MV-4-11 (cell line): Measurements from ENCODE around the gene DISC1.

ENCODE experiments used
- DNase-seq: peaks from one replicate; lab custom pipeline; 2025; lab: John Stamatoyannopoulos, UW

The DISC1 gene

GRCh38 chr1:231814021-231814420 is 187.4 kb downstream of the DISC1 start:
- no peak for DNase-seq

DNA sequence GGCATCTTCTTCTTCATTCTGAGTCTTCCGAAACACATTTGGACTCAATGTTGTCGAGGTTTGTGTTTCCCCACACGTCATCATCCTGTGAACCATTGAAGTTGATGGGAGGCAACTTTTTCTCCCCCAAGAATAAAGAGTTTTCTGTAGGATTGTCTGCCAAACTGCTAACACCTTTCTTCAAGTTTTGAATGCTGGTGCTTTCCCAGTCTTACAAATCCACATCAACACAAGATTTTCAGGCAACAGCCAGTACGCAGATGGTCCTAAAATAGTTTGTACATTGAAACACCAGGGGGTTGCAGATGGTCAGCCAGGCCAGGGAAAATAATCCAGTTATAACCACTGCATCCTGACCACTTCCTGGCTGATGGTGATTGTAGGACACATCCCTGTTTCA is 187.9 kb downstream of the DISC1 start:
- no peak for DNase-seq

- DNase-seq, result no peak
These were observed 191.2 kb downstream of the DISC1 start for GRCh38 chr1:231817801-231818200.

DNA sequence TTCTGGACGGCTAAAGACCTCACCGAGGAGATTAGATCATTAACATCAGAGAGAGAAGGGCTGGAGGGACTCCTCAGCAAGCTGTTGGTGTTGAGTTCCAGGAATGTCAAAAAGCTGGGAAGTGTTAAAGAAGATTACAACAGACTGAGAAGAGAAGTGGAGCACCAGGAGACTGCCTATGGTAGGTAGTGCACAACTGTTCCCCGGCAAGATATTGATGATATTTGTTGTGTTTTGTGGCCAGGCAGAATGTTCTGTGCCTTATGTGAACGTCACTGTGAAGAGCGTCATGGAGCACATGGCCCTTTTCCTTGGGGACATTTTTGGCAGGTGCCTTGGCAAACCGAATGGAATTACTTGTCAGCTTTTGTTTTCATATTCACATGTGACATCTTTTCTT is 191.7 kb downstream of the DISC1 start:
- no peak for DNase-seq

- no peak for DNase-seq
These were observed 194.7 kb downstream of the DISC1 start for GRCh38 chr1:231821281-231821680.

GRCh38 chr1:231822041-231822440 is 195.5 kb downstream of the DISC1 start:
- no peak for DNase-seq

DNA sequence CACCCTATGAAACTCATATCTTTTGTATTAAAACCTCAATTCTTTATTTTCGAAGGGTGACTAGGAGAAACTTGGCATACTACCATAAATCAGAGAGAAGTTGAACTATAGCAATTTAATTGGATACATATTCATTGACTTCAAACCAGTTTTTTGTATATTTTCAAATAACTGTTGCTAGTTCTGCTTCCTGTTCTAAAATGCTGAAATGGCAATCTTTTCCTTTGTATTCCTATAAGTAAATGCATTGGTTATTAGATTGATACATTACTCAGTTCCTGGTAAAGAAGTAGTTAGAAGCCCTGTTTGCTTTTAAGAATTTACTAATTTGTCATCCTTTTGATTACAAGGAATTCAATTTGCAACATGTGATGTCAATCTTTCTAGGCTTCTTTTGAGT is 200.0 kb downstream of the DISC1 start:
- DNase-seq, result no peak

DNA sequence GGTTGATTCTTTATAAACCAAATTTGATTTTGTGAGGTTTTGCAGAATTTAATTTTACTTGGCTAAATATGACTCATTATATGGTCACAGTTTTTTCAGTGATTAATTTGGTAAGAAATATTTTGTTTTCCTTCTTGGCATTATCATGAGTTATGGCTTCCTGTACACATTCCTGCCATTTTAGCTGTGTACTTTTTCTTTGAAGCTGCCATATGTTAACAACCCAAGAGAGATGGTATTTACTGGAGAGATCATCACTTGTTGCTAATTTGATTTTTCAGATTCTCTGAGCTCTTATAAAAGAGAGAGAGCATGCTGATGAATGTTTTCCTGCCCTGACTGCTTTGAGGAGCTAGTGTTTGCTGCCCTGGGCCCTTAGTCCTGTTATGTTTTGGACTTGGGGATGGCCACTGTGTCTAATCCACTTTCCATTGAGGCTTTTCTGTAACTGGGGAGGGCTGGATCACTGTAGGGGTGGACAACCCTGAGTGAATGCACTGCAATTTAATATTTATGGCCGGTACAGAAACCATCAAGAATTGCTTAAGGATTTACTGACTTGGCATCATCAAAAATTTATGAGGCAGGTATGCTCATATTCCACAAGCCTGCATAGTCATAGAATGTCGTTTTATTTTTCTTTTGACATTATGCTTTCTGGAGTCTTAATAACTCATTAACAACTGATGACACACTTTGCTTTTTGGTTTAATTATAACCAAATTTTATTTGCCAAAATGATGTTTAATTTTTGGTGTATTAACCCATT is 200.9 kb downstream of the DISC1 start:
- DNase-seq, result no peak

GRCh38 chr1:231828182-231828920 is 201.8 kb downstream of the DISC1 start:
- DNase-seq, result no peak

GRCh38 chr1:231829332-231829731 is 202.7 kb downstream of the DISC1 start:
- no peak for DNase-seq

- DNase-seq, result no peak
These were observed 209.8 kb downstream of the DISC1 start for GRCh38 chr1:231836227-231836893.

GRCh38 chr1:231838521-231838920 is 211.9 kb downstream of the DISC1 start:
- DNase-seq, result no peak

- DNase-seq, result no peak
These were observed 213.4 kb downstream of the DISC1 start for GRCh38 chr1:231839999-231840398.

GRCh38 chr1:231841616-231842344 is 215.2 kb downstream of the DISC1 start:
- DNase-seq, result no peak

DNA sequence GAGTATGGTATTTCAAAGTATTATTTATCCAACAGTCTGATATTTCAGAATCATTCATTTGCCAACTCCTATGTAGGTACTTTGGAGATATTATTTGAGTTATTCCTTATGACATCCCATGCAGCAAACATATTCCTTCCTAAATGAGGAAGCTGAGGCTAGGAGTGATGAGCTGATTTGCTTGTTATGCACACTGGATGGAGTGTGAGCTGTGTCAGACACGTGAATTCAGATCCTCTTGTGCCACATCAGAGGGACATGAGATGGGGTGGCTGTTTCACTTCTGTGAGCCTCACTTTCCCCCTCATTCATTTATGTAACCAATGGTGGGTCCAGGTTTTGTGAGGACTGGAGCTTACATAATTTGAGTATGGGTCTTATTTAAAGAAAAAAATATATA is 215.9 kb downstream of the DISC1 start:
- DNase-seq, result peak; percentile 10

DNA sequence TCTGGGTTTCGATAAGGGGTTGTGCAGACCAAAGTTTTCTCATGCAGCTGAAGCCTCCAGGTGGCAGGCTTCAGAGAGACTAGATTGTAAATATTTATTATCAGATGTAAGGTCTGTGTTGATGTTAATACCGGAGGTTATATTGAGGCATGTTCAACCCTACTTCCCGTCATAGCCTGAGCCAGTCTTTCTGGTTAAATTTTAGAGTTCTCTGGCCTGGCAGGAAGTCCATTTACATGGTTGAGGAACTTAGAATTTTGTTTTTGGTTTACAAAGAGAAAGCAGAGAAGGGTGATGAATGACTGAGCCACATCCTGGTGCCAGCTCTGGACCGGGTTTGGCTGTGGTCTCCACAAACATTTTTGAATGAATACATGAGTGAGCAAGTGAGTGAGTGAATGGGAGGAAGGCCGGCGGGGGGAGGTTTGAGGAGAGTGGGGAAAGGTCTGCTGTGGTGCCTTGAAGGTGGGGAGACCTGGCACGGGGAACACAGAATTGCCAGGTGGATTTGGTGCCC is 218.5 kb downstream of the DISC1 start:
- DNase-seq, result peak; percentile 23

GRCh38 chr1:231847612-231848397 is 221.2 kb downstream of the DISC1 start:
- DNase-seq, result no peak

DNA sequence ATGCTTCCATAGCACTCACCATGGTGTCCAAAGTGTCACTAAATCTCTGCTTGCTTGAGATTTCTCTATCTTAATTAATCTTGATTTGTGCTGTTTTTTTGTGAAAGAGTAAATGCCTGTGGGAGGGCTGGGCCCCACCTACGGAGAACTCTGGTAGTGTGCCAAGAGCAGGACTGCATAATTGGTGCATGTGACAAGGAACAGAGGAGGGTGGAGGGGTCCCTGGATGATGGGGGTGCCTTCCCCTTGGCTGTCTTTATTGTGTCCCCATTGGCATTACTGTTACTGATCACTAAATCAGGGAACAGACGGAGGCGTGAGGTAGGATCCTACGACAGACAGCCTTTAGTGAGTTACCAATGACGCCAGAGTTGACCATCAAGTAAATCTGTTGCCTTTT is 223.4 kb downstream of the DISC1 start:
- no peak for DNase-seq

- DNase-seq, result no peak
These were observed 224.2 kb downstream of the DISC1 start for GRCh38 chr1:231850786-231851185.

DNA sequence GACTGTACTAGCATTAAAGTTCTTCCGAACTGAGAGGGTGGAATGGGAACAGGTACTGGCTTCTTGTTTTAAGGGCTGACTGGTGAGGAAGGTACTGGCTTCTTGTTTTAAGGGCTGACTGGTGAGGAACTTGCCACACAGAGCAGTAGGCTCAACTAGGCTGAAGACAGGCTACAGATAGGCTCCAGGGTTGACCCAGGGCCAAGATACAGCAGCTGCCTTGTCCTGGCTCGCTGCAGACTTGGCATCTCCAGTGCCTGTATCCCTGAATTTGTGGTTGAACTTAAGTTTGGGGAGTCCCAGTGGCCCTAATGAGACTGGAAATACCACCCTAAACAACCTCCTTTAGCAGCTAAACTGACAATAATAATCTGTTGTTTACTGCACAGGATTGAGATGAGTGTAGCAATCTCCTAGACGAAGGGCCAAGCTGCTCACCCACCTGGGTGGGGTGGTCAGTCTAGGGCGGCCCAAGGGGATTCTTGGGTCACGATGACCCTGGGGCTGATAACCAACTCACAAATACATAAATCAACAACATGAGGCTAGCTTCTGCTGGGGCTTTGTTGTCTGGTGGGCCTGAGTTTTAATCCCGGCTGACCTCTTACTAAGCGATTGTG is 227.1 kb downstream of the DISC1 start:
- DNase-seq, result no peak

- DNase-seq, result peak; percentile 77
These were observed 228.8 kb downstream of the DISC1 start for GRCh38 chr1:231855361-231855760.
